GM23248 (cell line): ENCODE data around the gene CRIP1.

Source experiments
- EZH2 ChIP-seq: fragments of 200-600 bp; sonication (generic); IDR thresholded peaks from 2 replicates; pipeline ENCODE4 v1.6.1; 2018; ENCODE audit warnings: antibody characterized with exemption, mild to moderate bottlenecking; ENCODE audit not compliant: insufficient read depth, poor library complexity, severe bottlenecking
- EZH2phosphoT487 ChIP-seq: fragments of 200-600 bp; sonication (generic); IDR thresholded peaks from 2 replicates; pipeline ENCODE4 v1.6.1; 2018; ENCODE audit warnings: antibody characterized with exemption, moderate library complexity, mild to moderate bottlenecking, low read depth; ENCODE audit not compliant: insufficient read depth

DNA sequence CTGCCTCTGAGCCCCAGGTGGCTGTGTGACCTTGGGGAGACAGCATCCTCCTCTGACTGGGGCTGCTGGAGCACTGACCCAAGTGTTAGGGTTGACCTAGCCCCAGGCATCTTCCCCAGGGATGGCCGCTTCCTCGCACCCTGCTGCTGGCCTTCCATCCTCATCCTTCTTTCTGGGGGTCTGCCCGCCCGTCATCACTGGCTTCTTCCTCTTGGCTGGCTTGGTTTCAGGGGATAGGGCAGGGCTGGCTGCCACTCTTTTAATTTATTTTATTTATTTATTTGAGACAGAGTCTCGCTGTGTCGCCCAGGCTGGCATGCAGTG, 7.9 kb downstream of the CRIP1 start:
- TF ChIP-seq EZH2 (no peak), EZH2phosphoT487 (no peak)
